Thyroid gland (tissue), 4 donors: ENCODE measurements around the gene DLGAP1.

Experiments used
- CTCF ChIP-seq, 6 experiments: fragments of 200-600 bp in 3 of 6; fragments of 450-650 bp in 3 of 6; sonication (generic) in 3 of 6; IDR thresholded peaks; one replicate each; pipeline ENCODE4 v1.5.1; 2016 to 2019; ENCODE audit warnings: antibody characterized with exemption in 6 of 6, mild to moderate bottlenecking in 2 of 6, inconsistent platforms in 1 of 6, moderate library complexity in 1 of 6
- POLR2A ChIP-seq, 2 donors: fragments of 450-650 bp; IDR thresholded peaks; one replicate each; pipeline ENCODE4 v1.6.1; 2017; ENCODE audit warnings: antibody characterized with exemption in 2 of 2, mild to moderate bottlenecking in 2 of 2, moderate library complexity in 1 of 2

- TF ChIP-seq CTCF (IDR thresholded peaks at IDR 0.05) (no peak), POLR2A (IDR thresholded peaks at IDR 0.05) (no peak)
Observed at GRCh38 chr18:4360221-4360715, 94.8 kb downstream of the DLGAP1 start.
